Adrenal gland (tissue), 12 donors: ENCODE data around the gene PLA2G4B. TPM values are rescaled to one million over a fixed set of nuclear protein-coding genes. Genes with fewer than 3 reads are reported as not detected.

ENCODE experiments used
- DNase-seq, 7 donors: peaks; one replicate each; pipeline ENCODE4 v3.0.0-alpha.2; 2019 to 2020
- H3K27ac ChIP-seq, 5 donors: fragments of 200-600 bp; sonication (generic) in 4 of 5; 1 replicate in 3 of 5; 2 replicates in 2 of 5; pipeline versions ENCODE4 v1.5.1 to v1.8.0; 2016 to 2020; ENCODE audit warnings: mild to moderate bottlenecking in 1 of 5
- H3K27me3 ChIP-seq: fragments of 200-600 bp; 2 replicates; pipeline ENCODE4 v1.8.0; 2021
- H3K36me3 ChIP-seq, 2 donors: fragments of 200-600 bp; replicated peaks in 1 of 2; 1 replicate in 1 of 2; 2 replicates in 1 of 2; pipeline versions ENCODE4 v1.5.1 to v1.8.0; 2018 to 2022
- H3K4me1 ChIP-seq, 2 donors: fragments of 200-600 bp; replicated peaks in 1 of 2; 1 replicate in 1 of 2; 2 replicates in 1 of 2; pipeline versions ENCODE4 v1.5.1 to v1.8.0; 2018 to 2021
- H3K4me3 ChIP-seq, 4 donors: fragments of 200-600 bp; sonication (generic) in 3 of 4; one replicate each; pipeline ENCODE4 v1.5.1; 2016 to 2018
- H3K9me3 ChIP-seq, 3 donors: fragments of 200-600 bp; sonication (generic) in 1 of 3; replicated peaks in 1 of 3; 1 replicate in 2 of 3; 2 replicates in 1 of 3; pipeline versions ENCODE4 v1.5.1 to v1.8.0; 2016 to 2021
- POLR2A ChIP-seq, 2 donors: fragments of 450-650 bp; IDR thresholded peaks; one replicate each; pipeline ENCODE4 v1.6.1; 2017; ENCODE audit warnings: antibody characterized with exemption in 2 of 2, mild to moderate bottlenecking in 2 of 2, moderate library complexity in 1 of 2
- WGBS, 4 donors: extraction: QIAGEN DNeasy Blood & Tissue Kit in 2 of 4; methylation state at CpG; one replicate each; pipeline versions ENCODE4 v1.1.5 to v1.1.7; 2013 to 2017; 5-methylcytosine and 5-hydroxymethylcytosine counted together
- intact Hi-C, 2 donors: fragments of 100-400 bp; cut with DNase I; formaldehyde crosslinking; loops; one replicate each; pipeline versions ENCODE4 v1.14.1 to v1.15.0; 2022 to 2023
- polyA plus RNA-seq, 3 donors: library from polyadenylated mRNA; stranded (reverse); fragments of 200-250 nt in 2 of 3; fragments of 350-450 nt in 1 of 3; fragmentation: Illumina TruSeq in 1 of 3; extraction: RNeasy Lipid Tissue Mini Kit (QIAGEN cat#74804) in 1 of 3; gene quantifications; one replicate each; pipeline ENCODE4 v1.2.3, GENCODE V29; 2013 to 2014
- total RNA-seq, 9 donors: library from RNA; depleted of rRNA in 4 of 9; stranded (reverse); fragments of >200 nt in 4 of 9; fragments of 120-200 nt in 1 of 9; fragmentation: NEBNext Ultra II Directional in 1 of 9; extraction: Animal tissue kit (Norgen Biotek cat#: 25700) in 1 of 9; gene quantifications; one replicate each; pipeline versions ENCODE4 v1.1.0 to v1.2.4, GENCODE V29; 2013 to 2023
- TF ChIP-seq, protein P1 (sequence below), 6 experiments: fragments of 450-650 bp in 4 of 6; fragments of 200-600 bp in 2 of 6; sonication (generic) in 1 of 6; IDR thresholded peaks; 1 replicate in 5 of 6; 2 replicates in 1 of 6; pipeline versions ENCODE4 v1.5.1 to v1.8.0; 2016 to 2021; ENCODE audit warnings: antibody characterized with exemption in 6 of 6, mild to moderate bottlenecking in 2 of 6, moderate library complexity in 1 of 6
- donor health status: healthy with polysubstance abuse.
- donor health status: Bipolar disorder and iron deficiency.
- donor health status: DM: yes; HTN: yes; CAD: no.
- donor health status: DM: no; HTN: no; CAD: no.
- donor health status: DM: no; HTN: no; CAD: no.
- donor health status: DM: yes; HTN: yes; CAD: no.

The PLA2G4B gene
- total and polyA plus RNA-seq, 12 donors = 0.35 to 26.4 (median 4.9) TPM

DNA sequence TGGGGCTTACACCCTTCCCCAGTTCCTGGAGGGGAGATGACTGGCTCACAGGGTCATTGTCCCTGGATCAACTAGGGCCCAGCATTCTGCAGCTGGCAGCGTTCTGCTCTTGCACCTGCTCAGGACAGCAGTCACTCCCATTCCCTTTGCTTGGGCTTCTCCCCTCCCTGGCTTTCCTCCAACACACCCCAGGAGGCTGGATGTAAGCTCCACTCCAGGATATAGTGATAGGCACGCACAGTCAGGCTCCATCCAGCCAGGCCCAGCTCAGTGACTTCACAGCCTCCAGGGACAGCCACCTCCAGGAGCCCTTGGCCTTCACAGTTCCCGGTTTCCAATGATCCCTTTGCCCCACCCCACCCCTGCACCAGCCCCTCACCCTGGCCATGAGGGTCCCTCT is 53.3 kb downstream of the PLA2G4B start:
- DNase-seq = no peak
- Histone ChIP-seq H3K27ac (no peak overlapping the region), H3K9me3 (no peaks in the 10 kb centered on the region), H3K4me3 (no peak overlapping the region), H3K36me3 (no peaks in the 10 kb centered on the region), H3K4me1 (peaks cover 12 to 18% of the 10 kb centered on the region in 2 donors), H3K27me3 (no peaks in the 10 kb centered on the region)
- intact Hi-C loops = loop anchor here in 1 of 2 donors (5.0 kb wide), 1 partner anchor 60 kb away; no protein-coding TSS in a partner anchor
- TF ChIP-seq POLR2A (IDR thresholded peaks at IDR 0.05) = no peak
- TF ChIP-seq, protein P1, sequence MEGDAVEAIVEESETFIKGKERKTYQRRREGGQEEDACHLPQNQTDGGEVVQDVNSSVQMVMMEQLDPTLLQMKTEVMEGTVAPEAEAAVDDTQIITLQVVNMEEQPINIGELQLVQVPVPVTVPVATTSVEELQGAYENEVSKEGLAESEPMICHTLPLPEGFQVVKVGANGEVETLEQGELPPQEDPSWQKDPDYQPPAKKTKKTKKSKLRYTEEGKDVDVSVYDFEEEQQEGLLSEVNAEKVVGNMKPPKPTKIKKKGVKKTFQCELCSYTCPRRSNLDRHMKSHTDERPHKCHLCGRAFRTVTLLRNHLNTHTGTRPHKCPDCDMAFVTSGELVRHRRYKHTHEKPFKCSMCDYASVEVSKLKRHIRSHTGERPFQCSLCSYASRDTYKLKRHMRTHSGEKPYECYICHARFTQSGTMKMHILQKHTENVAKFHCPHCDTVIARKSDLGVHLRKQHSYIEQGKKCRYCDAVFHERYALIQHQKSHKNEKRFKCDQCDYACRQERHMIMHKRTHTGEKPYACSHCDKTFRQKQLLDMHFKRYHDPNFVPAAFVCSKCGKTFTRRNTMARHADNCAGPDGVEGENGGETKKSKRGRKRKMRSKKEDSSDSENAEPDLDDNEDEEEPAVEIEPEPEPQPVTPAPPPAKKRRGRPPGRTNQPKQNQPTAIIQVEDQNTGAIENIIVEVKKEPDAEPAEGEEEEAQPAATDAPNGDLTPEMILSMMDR (IDR thresholded peaks at IDR 0.05) = no peak
- WGBS, 4 donors = 20 to 84% (median 81%) methylated on average over 1 to 3 of the region's 3 CpGs

DNA sequence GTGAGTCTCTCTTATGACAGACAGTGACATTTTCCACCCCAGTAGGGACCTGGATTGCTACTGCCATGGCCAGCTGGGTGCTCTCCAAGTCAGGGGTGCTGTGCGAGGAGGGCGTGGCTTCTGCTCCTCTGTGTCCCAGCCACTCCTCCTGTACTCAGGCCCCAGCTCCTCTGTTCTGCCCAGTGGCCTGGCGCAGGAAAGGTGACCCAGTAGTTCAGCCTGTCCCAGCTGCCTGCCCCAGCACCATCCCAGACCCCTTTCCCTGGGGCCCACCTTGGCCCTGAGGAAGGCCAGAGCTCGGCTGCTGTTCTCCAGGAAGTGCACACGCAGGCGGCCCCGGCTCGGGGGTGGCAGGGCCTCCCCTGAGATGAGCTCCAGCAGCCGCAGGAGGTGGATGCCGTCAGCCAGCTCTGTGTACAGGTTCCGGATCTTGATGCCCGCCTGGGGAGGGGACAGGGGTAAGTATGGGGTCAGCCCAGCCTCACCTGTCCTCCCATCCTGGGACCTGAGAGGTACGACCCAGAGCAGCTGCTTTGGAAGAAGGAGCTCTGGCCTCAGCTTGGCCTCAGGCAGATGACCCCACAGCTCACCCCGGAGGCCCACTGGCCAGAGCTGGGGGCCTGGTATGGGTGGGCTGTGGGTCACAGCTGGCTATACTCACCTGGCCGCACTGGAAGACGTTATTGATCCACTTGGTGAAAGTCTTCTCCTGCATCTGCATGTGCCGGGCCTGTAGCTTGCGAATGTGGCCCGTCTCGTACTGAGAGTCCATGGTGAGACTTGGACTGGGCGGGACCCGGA is 54.2 kb downstream of the PLA2G4B start:
- H3K9me3 ChIP-seq = no peaks in the 10 kb centered on the region
- H3K27ac ChIP-seq = no peak overlapping the region
- peak; percentile 80 to 93 (median 91) for DNase-seq
- 78 to 93% (median 81%) methylated on average over 8 to 22 of the region's 22 CpGs for WGBS, 4 donors
- intact Hi-C loops = loop anchor here in 1 of 2 donors (5.0 kb wide), 1 partner anchor 61 kb away; no protein-coding TSS in a partner anchor
- H3K27me3 ChIP-seq = no peaks in the 10 kb centered on the region
- no peaks in the 10 kb centered on the region for H3K36me3 ChIP-seq
- H3K4me3 ChIP-seq = no peak overlapping the region
- peaks cover 12 to 18% of the 10 kb centered on the region in 2 donors for H3K4me1 ChIP-seq
- no peak for TF ChIP-seq POLR2A (IDR thresholded peaks at IDR 0.05)
- TF ChIP-seq, protein P1 (IDR thresholded peaks at IDR 0.05) = no peak

DNA sequence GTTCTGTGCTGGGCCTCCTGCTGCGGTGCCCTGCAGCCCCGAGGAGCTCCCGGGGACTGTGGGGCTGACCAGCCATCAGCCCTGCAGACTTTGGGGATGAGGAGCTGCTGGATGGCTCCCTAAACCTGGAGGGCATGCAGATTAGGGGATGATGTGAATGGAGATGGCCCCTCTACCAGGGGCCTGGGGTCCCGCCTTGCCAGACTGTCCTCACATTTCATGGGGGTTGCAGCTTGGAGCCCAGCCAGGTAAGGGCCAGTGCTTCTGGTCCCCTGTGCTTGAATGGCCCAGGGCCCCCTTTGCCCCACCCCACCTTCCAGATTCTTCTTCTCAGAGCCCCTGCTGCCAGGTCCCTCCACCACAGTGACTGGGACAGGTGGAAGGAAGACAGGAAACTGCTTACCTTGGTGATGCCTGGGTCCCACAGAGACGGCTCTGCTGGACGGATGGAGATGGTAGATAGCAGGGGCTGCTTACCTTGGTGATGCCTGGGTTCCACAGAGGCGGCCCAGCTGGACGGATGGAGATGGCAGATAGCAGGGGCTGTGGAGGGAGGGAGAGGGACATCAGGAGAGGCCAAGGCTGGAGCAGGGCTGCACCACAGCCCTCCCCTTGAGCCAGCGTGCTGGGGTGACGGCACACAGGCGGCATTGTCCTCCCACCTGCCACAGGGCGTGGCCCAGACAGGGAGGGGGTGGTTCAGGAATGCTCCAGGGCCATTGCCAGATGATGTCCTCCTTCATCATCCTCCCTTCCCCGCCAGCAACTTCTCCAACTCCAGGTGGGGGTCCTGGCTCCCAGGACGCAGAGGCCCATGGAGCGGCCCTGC is 55.0 kb downstream of the PLA2G4B start, which contains the start of gene SPTBN5:
TSS of gene SPTBN5 (minus strand) at position 632 of the 829 bp plus-strand sequence. CDS start at position 76, 556 bp downstream.
- Histone ChIP-seq H3K27ac (peak within 1 kb of the TSS in 3 of 5 donors; percentile 50 to 78 (median 52)), H3K4me1 (peaks cover 12 to 18% of the 10 kb centered on the region in 2 donors), H3K27me3 (no peaks in the 10 kb centered on the region), H3K36me3 (no peaks in the 10 kb centered on the region), H3K4me3 (peak within 1 kb of the TSS in 1 of 4 donors; percentile 32), H3K9me3 (no peaks in the 10 kb centered on the region)
- 84 to 93% (median 91%) methylated on average over 7 to 15 of the region's 15 CpGs for WGBS, 4 donors
- TF ChIP-seq POLR2A (IDR thresholded peaks at IDR 0.05) = no peak
- TF ChIP-seq, protein P1 (IDR thresholded peaks at IDR 0.05) = no peak
- DNase-seq = no peak
- intact Hi-C loops = loop anchor here in 1 of 2 donors (5.0 kb wide), 1 partner anchor 61 kb away; no protein-coding TSS in a partner anchor
